GM19193 (cell line): ENCODE results near the gene PELI2.

Source experiments
- POLR2A ChIP-seq: IDR thresholded peaks from 4 replicates; pipeline ENCODE4 v1.6.1; 2011; ENCODE audit not compliant: insufficient read depth, insufficient read length; ENCODE audit errors: extremely low read depth

The PELI2 gene

GRCh38 chr14:56108057-56108456 lies 10.2 kb upstream of the PELI2 start:
- TF ChIP-seq POLR2A = no peak

DNA sequence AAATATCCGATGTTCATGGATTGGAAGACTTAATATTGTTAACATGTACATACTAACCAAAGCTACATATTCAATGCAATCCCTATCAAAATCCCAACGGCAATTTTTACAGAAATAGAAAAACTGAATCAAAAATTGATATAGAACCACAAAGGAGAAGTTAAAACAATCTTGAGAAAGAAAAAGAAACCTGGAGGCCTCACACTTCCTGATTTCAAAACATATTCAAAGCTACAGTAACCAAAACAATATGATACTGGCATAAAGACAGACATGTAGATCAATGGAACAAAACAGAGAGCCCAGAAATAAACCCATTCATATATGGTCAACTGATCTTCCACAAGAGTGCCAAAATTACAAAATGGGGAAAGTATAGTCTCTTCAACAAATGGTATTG lies 5.4 kb upstream of the PELI2 start:
- no peak for TF ChIP-seq POLR2A

GRCh38 chr14:56115334-56115870 lies 2.8 kb upstream of the PELI2 start:
- TF ChIP-seq POLR2A = no peak

- TF ChIP-seq POLR2A = no peak
Measured at GRCh38 chr14:56115976-56116893, 2.0 kb upstream of the PELI2 start.

- TF ChIP-seq POLR2A = no peak
Measured at GRCh38 chr14:56118611-56119181, 485 bp downstream of the PELI2 start.

- TF ChIP-seq POLR2A = no peak
Measured at GRCh38 chr14:56119201-56119981, 1.2 kb downstream of the PELI2 start.

GRCh38 chr14:56120091-56120691 lies 2.0 kb downstream of the PELI2 start:
- TF ChIP-seq POLR2A = no peak

- TF ChIP-seq POLR2A = no peak
Measured at GRCh38 chr14:56121816-56122215, 3.6 kb downstream of the PELI2 start.

DNA sequence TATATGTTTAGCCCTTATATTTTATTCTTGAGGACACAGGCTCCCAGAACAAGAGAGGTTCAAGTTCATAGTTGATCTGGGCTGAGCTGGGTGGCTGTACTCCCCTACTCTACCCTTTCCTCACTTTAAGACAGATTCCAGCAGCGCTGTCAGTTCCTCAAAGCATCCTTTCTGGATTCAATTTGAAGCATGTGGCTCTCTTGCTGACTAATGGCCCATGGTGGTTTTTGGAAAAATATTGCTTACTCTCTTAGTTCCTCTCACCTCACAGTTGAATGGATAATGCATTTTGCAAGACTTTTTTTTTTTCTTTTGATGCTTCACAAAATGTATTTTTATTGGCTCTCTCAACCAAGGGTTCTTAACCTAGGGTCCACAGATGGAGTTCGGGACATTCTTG lies 4.1 kb downstream of the PELI2 start:
- no peak for TF ChIP-seq POLR2A

DNA sequence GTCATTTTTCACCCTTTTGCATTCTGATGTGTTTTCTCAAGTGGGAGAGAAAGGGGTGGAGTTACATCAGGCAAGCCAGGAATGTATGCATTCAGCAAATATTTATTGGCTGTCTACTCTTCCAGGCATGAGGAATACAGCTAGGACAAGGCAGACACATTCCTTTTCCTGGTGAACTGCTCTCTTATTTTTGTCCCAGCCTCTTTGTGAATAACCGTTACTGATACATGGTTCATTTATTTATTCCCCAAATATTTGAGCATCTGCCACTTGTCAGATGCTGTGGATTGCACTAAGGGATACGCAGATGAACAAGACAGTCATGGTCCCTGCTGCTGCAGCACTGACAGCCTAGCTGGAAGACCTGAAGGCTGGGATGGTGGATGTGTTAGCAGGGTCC lies 6.1 kb downstream of the PELI2 start:
- no peak for TF ChIP-seq POLR2A

DNA sequence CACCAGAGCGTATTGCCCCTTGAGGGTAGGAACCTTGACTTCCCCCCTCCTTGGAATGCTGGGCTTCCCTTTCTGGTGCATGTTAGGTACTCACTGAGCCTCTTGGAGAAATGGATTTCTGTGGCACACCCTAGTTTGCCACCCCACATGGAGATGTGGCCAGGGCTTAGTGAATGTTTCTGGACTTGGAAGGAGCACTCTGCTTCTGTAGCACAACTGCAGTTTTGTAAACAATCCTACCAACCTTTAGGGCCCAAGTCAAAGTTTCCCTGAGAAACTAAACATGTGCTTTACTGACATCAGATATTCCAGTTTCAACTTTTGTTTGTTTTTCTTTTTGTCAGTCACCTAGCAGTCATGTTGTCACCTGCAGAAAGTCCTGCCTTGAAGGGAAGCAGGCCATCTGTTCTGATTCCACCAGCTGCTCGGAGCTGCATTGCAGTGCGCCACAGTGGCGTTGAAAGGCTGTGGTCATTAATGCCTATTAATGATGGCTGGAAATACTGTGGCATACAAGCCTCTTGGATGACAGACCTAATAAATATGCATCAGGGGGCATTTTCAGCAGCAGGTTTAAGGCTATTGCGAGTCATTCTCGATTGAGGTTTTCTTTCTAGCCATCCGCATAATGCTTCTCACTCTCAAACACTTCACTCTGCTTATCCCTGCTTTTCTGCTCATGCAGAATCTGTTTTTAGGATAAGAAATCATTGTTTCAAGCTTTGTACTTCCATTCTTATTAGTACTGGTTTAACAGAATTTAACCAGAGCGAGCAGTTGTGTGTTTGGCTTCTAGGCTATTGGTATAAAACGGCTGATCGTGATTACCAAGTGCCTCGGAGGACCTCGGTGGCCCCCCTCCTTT lies 7.8 kb downstream of the PELI2 start:
- no peak for TF ChIP-seq POLR2A

- TF ChIP-seq POLR2A = no peak
Measured at GRCh38 chr14:56126637-56126913, 8.4 kb downstream of the PELI2 start.

- TF ChIP-seq POLR2A = no peak
Measured at GRCh38 chr14:56127156-56127555, 8.9 kb downstream of the PELI2 start.

- TF ChIP-seq POLR2A = no peak
Measured at GRCh38 chr14:56129092-56129491, 10.9 kb downstream of the PELI2 start.
